HG03442 (cell line): ENCODE data around the gene GPR33.
"Not testable (repeated sequence)": the region's sequence is repeated elsewhere in the genome, so short reads cannot be mapped to it uniquely, and the experiment has no call there.

Experiments
- ATAC-seq: cut with Tn5 transposase; IDR thresholded peaks from one replicate; pipeline ENCODE4 v1.9.1; 2021; ENCODE audit warnings: mild to moderate bottlenecking, moderate library complexity; ENCODE audit not compliant: unreplicated experiment

Gene GPR33

DNA sequence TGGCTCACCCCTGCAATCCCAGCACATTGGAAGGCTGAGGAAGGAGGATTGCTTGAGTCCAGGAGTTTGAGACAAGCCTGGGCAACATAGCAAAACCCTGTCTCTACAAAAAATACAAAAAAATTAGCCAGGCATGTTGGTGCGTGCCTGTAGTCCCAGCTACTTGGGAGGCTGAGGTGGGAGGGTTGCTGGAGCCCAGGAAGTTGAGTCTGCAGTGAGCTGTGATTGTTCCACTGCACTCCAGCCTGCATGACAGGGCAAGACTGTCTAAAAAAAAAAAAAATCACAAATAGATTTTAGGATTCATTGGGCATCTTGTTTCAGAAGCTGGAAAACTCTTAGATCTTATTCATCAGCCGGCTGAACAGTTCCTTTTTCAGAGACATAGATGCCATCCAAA lies 25.4 kb downstream of the GPR33 start:
- ATAC-seq = not testable (repeated sequence)

DNA sequence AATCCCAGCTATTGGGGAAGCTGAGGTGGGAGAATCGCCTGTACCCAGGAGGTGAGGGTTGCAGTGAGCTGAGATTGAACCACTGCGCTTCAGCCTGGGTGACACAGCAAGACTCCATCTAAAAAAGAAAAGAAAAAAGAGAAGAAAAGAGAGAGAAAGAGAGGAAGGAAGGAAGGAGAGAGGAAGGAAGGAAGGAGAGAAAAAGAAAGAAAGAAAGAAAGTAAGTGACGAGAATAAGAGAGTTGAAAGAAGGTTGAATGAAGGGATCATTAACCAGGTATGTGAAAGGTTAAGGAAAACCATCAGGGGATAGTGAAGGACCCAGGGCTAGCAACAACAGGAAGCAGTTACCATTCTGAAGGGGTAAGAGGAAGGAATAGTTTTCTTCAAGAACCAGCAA lies 26.3 kb downstream of the GPR33 start:
- ATAC-seq = no peak

GRCh38 chr14:31457665-31458659 lies 29.9 kb downstream of the GPR33 start:
- ATAC-seq = no peak

GRCh38 chr14:31456841-31457664 lies 30.8 kb downstream of the GPR33 start, which contains the start of gene DTD2:
DTD2 (minus strand) TSS chr14:31457506; CDS start chr14:31457393, 113 bp downstream.
- peak; percentile 96 for ATAC-seq

GRCh38 chr14:31449971-31450610 lies 37.7 kb downstream of the GPR33 start:
- ATAC-seq = peak; percentile 73

DNA sequence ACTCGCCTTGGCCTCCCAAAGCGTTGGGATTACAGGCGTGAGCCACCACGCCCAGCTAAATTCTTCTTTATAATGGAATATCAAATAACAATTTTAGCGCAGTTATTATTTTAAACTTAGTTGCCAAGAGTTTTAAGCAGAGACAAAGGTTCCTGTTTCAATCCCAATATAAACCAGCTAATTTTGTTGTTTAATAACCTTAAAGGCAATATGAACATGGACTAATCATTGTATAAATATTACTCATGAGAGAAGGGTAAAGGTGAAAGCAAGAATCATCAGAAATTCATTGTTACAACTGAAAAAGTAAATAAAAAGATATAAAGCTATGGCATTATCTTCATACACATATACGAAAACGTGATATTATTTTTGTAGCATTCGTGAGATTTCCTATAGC lies 38.7 kb downstream of the GPR33 start:
- no peak for ATAC-seq

GRCh38 chr14:31445703-31446102 lies 42.1 kb downstream of the GPR33 start:
- ATAC-seq = no peak

DNA sequence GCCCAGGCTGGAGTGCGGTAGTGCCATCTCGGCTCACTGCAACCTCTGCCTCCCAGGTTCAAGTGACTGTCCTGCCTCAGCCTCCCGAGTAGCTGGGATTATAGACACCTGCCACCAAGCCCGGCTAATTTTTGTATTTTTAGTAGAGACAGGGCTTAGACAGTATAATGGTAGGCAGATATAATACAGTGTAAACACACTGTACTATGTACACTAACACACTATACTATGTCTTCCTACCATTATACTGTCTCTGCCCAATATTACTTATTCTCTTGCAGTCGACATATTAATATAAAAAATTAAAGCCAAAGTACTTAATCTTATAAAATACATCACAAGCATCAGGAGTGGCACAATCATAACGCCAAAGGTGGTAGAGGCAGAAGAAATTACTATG lies 45.6 kb downstream of the GPR33 start:
- ATAC-seq = no peak

DNA sequence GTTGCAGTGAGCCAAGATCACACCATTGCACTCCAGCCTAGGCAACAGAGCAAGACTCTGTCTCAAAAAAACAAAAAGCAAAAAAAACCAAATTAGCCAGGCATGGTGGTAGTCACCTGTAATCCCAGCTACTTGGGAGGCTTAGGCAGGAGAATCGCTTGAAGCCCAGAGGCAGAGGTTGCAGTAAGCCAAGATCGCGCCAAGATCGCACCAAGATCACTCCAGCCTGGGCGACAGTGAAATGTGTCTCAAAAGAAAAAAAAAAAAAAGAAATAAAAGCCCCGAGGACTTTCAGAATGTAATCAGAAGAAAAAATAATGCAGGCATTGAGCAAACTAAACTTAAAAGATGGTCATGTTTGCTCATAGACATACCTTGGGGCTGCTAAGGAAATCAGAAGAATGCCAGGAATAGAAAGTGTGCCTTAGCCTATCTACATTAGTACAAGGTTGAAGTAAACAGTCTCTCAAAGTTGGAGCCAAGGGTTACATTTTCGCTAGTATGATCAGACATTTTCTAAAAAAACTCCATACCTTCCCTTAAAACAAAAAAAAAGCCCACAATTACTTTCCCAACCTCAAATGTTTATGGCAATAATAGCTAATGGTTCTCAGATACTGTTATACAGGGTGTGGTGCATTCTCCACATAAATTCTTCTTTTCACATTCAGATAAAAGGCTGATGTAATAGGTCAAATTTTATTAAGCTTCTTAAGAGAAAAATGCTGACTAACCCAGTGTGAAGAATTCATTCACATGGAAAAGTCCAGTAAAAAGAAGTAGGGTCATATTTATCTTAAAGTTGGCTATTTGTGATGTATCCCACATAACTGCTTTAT lies 46.3 kb downstream of the GPR33 start:
- ATAC-seq = no peak

- ATAC-seq = no peak
Observed at GRCh38 chr14:31440280-31440679, 47.6 kb downstream of the GPR33 start.

DNA sequence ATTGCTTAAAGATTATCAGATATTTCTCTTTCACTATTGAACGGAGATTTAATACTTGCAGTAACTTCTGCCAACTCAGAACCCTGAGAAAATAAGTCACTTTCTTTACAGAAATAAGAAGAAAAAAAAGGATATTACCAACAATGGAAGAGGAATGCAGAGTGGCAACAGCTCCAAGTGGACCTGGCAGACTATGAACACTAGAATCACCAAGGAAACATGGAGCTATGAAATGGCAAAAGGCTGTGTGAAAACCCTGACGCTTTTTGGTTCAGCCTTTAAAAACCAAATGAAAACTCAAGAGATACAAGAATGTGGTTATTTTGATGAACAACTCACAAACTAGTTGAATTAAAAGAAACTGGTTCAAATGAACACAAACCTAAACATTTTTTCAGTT lies 48.3 kb downstream of the GPR33 start:
- no peak for ATAC-seq

GRCh38 chr14:31437045-31437691 lies 50.7 kb downstream of the GPR33 start:
- not testable (repeated sequence) for ATAC-seq

- ATAC-seq = no peak
Observed at GRCh38 chr14:31435276-31435675, 52.6 kb downstream of the GPR33 start.
